Endothelial cell of hepatic sinusoid (primary cell): ENCODE data around the gene UST.

Experiments
- in situ Hi-C: cut with HindIII; loops from 2 replicates; pipeline ENCODE4 v1.10.0; 2017; ENCODE audit warnings: low sequenced_read_pairs

Gene UST

GRCh38 chr6:148746363-148747144 is at the start of gene UST:
Gene UST (plus strand): TSS chr6:148747030. CDS start chr6:148747431, 401 bp downstream.
- in situ Hi-C loops = no loop called here

- in situ Hi-C loops = no loop called here
Measured at GRCh38 chr6:148697895-148698440, 48.9 kb upstream of the UST start.

DNA sequence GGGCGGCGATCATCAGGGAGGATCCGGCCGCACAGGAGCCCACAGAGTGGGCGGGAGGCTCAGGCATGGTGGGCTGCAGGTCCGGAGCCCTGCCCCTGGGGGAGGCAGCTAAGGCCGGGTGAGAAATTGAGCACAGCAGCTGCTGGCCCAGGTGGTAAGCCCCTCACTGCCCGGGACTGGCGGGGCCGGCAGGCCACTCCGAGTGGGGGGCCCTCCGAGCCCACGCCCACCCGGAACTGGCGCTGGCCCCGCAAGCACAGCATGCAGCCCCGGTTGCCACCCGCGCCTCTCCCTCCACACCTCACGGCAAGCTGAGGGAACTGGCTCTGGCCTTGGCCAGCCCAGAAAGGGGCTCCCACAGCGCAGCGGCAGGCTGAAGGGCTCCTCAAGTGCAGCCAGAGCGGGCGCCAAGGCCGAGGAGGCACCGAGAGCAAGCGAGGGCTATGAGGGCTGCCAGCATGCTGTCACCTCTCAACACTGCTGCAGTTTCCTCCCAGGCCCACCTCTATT is 48.1 kb upstream of the UST start:
- in situ Hi-C loops = no loop called here

DNA sequence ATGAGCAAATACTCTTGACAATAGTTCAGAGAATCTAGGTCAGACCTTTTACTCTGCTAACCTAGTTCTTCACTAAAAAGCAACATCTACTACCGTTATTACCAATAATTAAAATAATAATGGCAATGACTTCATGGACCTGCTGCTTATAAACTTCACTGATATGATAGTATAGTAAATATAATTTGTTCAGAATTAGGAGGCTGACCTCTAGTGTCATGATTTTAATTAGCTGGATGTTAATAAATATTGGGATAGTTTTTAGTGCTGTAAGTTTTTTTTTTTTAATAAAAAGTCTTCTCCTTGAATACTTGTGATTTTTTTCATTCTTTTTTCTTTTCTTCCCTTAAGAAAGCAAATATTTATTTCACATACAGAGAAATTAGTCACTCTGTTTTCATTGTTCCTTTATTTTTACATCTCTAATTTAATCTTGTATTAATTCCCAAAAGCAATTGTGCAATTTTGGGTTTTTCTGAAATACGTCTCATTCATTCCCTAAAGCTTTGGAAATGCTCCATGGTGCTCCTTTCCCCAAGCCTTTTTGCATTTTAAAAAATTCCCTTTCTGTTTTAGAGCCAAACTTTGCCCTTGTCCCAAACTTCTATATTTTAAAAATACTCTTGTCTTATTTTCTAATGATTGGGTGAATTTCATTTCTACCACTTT is 46.6 kb upstream of the UST start:
- in situ Hi-C loops = no loop called here

GRCh38 chr6:148700741-148701311 is 46.0 kb upstream of the UST start:
- in situ Hi-C loops = no loop called here

- in situ Hi-C loops = no loop called here
Measured at GRCh38 chr6:148701375-148701774, 45.5 kb upstream of the UST start.

GRCh38 chr6:148703900-148704299 is 42.9 kb upstream of the UST start:
- in situ Hi-C loops = no loop called here

DNA sequence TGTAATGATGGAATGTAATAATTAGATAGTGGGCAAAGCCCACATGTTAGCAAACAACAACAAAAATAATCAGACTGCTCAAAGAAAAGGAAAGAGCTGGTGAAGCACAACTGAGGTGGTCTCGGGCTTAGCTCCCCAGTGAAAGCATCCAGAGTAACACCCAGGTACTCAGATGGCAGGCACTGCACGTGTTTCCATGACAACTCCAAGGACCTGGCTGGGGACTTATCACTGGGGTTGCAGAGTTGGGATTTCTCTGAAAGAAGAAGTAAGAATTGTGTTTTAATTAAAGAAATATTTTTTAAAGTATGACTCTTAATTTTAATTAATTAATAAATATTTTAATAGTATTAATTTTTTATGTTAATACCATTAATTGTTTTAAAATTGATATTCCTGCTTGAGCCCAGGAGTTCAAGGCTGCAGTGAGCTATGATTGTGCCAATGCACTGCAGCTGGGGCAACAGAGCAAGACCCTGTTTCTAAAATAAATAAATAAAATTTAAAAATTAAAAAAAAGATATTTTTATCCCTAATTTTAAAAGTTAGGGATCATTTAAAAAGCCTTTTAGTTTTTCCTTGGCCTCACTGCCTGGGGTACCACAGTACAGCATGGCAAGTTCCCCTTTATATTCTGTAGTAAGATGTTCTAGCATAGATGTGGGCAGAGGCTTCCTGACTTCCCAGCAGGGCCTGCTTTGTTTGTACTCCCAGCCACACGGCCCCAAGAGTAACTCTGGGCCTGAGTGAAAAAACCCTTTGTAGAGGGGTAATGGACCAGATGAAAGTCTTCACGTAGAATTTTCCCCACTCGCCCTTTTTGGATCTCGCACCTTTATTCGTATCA is 42.2 kb upstream of the UST start:
- in situ Hi-C loops = no loop called here

GRCh38 chr6:148708707-148709106 is 38.1 kb upstream of the UST start:
- in situ Hi-C loops = no loop called here

DNA sequence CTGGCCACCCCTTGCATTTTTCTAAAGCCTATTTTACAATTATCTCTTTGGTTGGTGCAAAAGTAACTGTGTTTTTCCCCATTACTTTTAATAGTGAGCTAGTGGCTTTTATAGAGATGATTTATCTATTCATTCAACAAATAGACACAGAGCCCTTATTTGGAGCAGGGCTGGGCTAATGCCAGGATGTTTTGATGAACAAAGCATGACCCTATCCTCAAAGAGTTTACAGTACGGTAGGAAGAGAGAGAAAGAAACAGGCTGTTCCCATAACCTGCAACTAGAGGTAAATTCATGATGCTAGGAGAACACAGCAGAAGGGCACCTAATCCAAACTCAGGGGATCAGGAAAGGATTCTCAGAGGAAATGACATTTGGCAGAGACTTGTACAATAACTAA is 37.3 kb upstream of the UST start:
- in situ Hi-C loops = no loop called here

DNA sequence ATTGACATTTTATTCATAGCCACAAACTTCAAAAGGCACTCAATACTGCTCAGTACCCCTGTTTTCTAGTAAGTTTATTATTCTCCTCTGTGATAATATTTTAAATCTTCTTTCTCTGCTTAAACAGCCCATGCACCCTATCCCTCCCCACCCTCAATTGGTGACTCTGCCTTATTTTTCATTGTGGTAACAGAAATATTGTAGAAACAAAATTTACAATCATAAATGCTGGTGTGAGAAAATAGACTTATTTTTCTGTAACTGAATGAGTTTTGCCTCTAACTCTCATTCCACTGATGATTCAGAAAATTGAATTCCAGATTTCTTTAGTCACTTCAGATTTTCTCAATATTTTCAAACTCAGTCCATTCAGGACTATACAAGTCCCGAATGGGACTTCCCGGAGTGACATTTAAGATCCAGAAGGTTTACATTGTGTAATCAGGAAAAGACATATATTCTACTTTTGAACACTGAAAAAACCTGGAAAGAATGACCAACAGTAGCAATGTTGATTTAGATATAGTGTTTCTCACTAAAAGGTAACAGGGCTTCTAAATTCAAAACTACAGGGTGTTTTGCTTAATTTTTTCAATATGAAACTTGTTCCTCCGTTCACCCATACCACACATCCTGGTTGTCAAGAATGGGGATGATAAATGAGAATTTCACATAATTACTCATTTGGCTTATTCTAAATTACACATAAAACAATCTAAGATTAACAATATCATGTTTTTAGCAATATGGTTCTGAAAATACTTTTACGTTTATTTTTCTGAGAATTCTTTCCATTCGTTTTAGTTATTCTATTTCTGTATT is 34.8 kb upstream of the UST start:
- in situ Hi-C loops = no loop called here

DNA sequence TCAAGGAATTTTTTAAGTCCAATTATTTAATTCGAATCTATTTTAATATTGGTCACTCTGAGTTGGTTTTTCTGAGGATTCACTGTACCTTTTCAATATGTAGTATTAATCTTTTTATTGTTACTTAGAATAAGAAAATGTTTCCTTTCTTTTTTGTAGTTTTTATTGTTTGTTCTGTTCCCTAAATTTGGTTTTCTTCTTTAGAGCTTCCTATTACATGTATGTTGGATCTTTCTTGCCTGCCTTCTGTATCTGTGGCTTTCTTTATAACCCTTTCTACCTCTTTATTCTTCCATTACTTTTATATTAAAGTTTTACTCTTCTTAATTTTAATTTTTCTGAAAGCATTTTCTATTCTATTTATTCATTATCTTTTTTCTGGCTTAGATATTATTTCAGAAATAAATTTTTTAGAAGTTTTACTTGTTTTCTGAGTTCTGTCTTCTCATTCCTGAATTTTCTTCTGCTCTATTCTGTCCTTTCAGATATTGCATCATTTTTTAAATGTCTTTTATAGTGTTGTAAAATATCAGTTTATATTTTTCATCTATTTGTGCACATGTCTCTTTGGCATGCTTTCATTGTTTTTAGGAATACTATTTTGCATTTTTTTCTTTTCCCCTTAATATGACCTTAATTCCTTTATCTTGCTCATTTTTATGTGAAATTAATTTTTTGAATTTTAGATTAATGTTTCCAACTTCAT is 33.6 kb upstream of the UST start:
- in situ Hi-C loops = no loop called here

DNA sequence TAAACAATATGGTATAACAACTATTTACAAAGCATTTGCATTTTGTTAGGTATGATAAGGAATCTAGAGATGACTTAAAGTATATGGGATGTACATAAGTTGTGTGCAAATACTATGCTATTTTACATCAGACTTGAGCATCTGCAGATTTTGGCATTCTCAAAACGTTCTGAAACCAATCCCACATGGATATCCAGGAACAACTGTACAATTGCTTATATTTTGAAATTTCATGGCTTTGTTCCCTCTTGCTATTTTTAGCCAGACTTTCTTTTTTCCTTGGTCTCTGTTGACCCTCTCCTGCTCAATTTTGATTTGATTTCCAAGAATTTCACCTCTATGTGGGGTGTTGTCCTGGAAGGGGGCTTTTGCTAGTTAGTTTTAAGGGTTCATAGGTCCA is 32.9 kb upstream of the UST start:
- in situ Hi-C loops = no loop called here

- in situ Hi-C loops = loop anchor here (5.0 kb wide), 2 partner anchors 65 to 85 kb away; no protein-coding TSS in a partner anchor
Measured at GRCh38 chr6:148716811-148717210, 30.0 kb upstream of the UST start.

- in situ Hi-C loops = loop anchor here (5.0 kb wide), 1 partner anchor 48 kb away; no protein-coding TSS in a partner anchor
Measured at GRCh38 chr6:148720406-148720805, 26.4 kb upstream of the UST start.

DNA sequence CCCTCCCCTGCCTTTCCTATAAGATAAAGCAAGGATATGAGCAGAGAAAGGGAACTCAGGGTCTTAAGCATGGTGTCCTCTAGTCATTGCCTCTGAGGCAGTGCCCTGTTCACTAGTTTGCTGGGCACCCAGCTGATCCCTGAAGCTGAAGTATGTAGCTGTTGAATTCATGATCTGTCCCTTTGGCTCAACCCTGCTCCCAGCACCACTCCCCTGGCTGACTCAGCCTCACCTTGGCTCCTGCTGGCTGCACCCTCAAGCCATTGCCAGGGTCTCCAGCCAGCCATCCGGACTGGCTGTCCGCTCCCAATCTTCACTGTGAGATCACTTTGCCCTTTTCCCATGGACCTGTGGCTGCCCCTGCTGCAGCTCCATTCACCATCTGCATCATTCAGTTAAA is 25.9 kb upstream of the UST start:
- in situ Hi-C loops = loop anchor here (5.0 kb wide), 1 partner anchor 49 kb away; no protein-coding TSS in a partner anchor

GRCh38 chr6:148723484-148723883 is 23.3 kb upstream of the UST start:
- in situ Hi-C loops = loop anchor here (5.0 kb wide), 1 partner anchor 51 kb away; no protein-coding TSS in a partner anchor

DNA sequence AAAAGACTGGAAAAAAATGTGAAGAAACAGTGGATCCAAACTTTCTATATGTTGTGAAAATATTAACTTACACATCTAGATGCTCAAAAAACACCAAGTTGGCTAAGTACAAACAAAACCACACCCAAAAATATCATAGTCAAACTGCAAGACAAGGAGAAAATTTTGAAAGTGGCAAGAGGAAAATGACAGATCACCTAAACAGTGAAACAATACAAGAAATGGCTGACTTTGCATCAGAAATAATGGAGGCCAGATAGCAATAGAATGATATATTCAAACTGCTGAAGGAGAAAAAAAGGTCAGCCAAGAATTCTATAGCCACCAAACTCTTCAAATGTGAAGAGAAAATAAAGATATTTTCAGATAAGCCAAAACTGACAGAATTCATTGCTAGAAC is 22.4 kb upstream of the UST start:
- in situ Hi-C loops = loop anchor here (5.0 kb wide), 1 partner anchor 52 kb away; no protein-coding TSS in a partner anchor

DNA sequence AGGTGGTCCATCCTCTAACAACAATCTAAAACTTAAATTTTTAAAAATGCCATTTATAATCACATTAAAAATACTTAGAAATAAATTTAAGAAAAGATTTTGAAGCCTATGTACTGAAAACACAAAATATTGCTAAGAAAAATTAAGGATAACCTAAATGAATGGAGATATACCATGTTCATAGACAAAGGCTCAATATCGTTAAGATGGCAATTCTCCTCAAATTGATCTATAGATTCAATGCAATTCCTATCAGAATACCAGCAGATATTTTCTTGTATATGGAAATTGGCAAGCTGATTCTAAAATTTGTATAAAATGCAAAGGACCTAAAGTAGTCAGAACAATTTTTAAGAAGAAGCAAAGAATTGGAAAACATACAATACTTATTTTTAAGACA is 19.7 kb upstream of the UST start:
- in situ Hi-C loops = no loop called here
